Endothelial cell of umbilical vein (primary cell): Measurements from ENCODE around the gene RYR2. TPM values are rescaled to one million over a fixed set of nuclear protein-coding genes. Genes with fewer than 3 reads are reported as not detected.

Source experiments
- BruUV-seq: library from RNA; stranded (reverse); fragments of 400-500 nt; replicated peaks from 2 replicates; lab custom pipeline; 2021; lab: Mats Ljungman, UMichigan
- CTCF ChIA-PET: fragments of 300-600, 350-600 bp; sonication (Branson Sonifier 250); formaldehyde crosslinking; loops from one replicate; lab custom pipeline; 2021; ENCODE audit warnings: antibody characterized with exemption, inconsistent platforms; lab: Charles Lee
- POLR2A ChIA-PET: fragments of 300-600, 350-600 bp; sonication (Branson Sonifier 250); formaldehyde crosslinking; loops from one replicate; lab custom pipeline; 2021; ENCODE audit warnings: antibody characterized with exemption, inconsistent platforms; lab: Charles Lee
- DNase-seq: peaks from one replicate; pipeline ENCODE4 v3.0.0-alpha.2; 2011; ENCODE audit warnings: low read depth, low spot score
- FAIRE-seq: peaks from 2 replicates; lab custom pipeline; 2011; peaks lifted over from hg19 to GRCh38; lab: Jason Lieb, UNC
- H2AFZ ChIP-seq: 2 replicates; pipeline ENCODE4 v1.6.0; 2012; ENCODE audit warnings: low read depth, low read length, control low read depth, inconsistent platforms
- H3K27ac ChIP-seq: 2 replicates; pipeline ENCODE4 v1.5.1; 2011; ENCODE audit warnings: low read depth, mild to moderate bottlenecking, control low read depth, low read length, moderate library complexity; ENCODE audit not compliant: insufficient read depth
- H3K27me3 ChIP-seq, 2 experiments: 2 replicates each; pipeline versions ENCODE4 v1.6.0 to v1.6.1; 2011; ENCODE audit warnings: low read length in 2 of 2, mixed read lengths in 1 of 2; ENCODE audit not compliant: control insufficient read depth in 2 of 2, insufficient read depth in 2 of 2
- H3K36me3 ChIP-seq, 2 experiments: 2 replicates in 1 of 2; 3 replicates in 1 of 2; pipeline ENCODE4 v1.5.1; 2011; ENCODE audit warnings: low read length in 2 of 2, mild to moderate bottlenecking in 1 of 2, moderate library complexity in 1 of 2; ENCODE audit not compliant: control insufficient read depth in 2 of 2, insufficient read depth in 2 of 2; ENCODE audit errors: extremely low read depth in 1 of 2
- H3K4me1 ChIP-seq: 3 replicates; pipeline ENCODE4 v1.5.1; 2011; ENCODE audit warnings: mild to moderate bottlenecking, low read length; ENCODE audit not compliant: control insufficient read depth, insufficient read depth; ENCODE audit errors: extremely low read depth
- H3K4me2 ChIP-seq: 2 replicates; pipeline ENCODE4 v1.6.1; 2011; ENCODE audit warnings: low read length, control low read depth, mixed read lengths; ENCODE audit not compliant: insufficient read depth
- H3K4me3 ChIP-seq, 3 experiments: fragments of 200-600 bp in 1 of 3; sonication (generic), shearing (Covaris generic) in 1 of 3; replicated peaks in 1 of 3; 2 replicates each; pipeline ENCODE4 v1.5.1; 2011 to 2016; ENCODE audit warnings: control low read depth in 3 of 3, low read length in 3 of 3, mild to moderate bottlenecking in 2 of 3, inconsistent platforms in 1 of 3, low read depth in 1 of 3, moderate library complexity in 1 of 3; ENCODE audit not compliant: insufficient read depth in 1 of 3
- H3K79me2 ChIP-seq: 2 replicates; pipeline ENCODE4 v1.6.0; 2012; ENCODE audit warnings: low read length, inconsistent platforms; ENCODE audit not compliant: control insufficient read depth, insufficient read depth
- H3K9ac ChIP-seq: replicated peaks from 2 replicates; pipeline ENCODE3; 2011; ENCODE audit warnings: low read length, control low read depth; ENCODE audit not compliant: insufficient read depth; ENCODE audit errors: extremely low read depth
- H3K9me1 ChIP-seq: replicated peaks from 3 replicates; pipeline ENCODE4 v1.6.0; 2011; ENCODE audit warnings: mild to moderate bottlenecking, low read length; ENCODE audit not compliant: control insufficient read depth, insufficient read depth; ENCODE audit errors: extremely low read depth
- H3K9me3 ChIP-seq: replicated peaks from 2 replicates; pipeline ENCODE4 v1.5.1; 2012; ENCODE audit warnings: low read length, inconsistent platforms; ENCODE audit not compliant: control insufficient read depth, insufficient read depth
- H4K20me1 ChIP-seq: replicated peaks from 2 replicates; pipeline ENCODE3; 2011; ENCODE audit warnings: mild to moderate bottlenecking, low read length; ENCODE audit not compliant: control insufficient read depth, insufficient read depth; ENCODE audit errors: extremely low read depth
- EZH2 ChIP-seq: IDR thresholded peaks from 2 replicates; pipeline ENCODE4 v1.6.1; 2012; ENCODE audit warnings: borderline replicate concordance, low read depth, mild to moderate bottlenecking, moderate library complexity, low read length, inconsistent platforms; ENCODE audit not compliant: severe bottlenecking
- FOS ChIP-seq: IDR thresholded peaks from 2 replicates; pipeline ENCODE4 v1.6.1; 2011; ENCODE audit warnings: mild to moderate bottlenecking, low read length, moderate library complexity, borderline replicate concordance; ENCODE audit not compliant: insufficient read depth
- GATA2 ChIP-seq: IDR thresholded peaks from 2 replicates; pipeline ENCODE4 v1.7.0; 2011; ENCODE audit warnings: low read depth, mild to moderate bottlenecking, moderate library complexity, mixed read lengths, low read length; ENCODE audit not compliant: insufficient read length, insufficient read depth
- JUN ChIP-seq: IDR thresholded peaks from 2 replicates; pipeline ENCODE4 v1.6.1; 2011; ENCODE audit warnings: borderline replicate concordance, low read depth; ENCODE audit not compliant: insufficient read length, insufficient read depth
- MYC ChIP-seq: IDR thresholded peaks from one replicate; pipeline ENCODE4 v1.6.1; 2011; ENCODE audit warnings: mild to moderate bottlenecking, low read depth, low read length
- POLR2A ChIP-seq: IDR thresholded peaks from 2 replicates; pipeline ENCODE4 v1.6.1; 2012; ENCODE audit warnings: low read depth, mild to moderate bottlenecking, control low read depth, low read length
- POLR2AphosphoS5 ChIP-seq: IDR thresholded peaks from 2 replicates; pipeline ENCODE4 v1.6.1; 2012; ENCODE audit warnings: low read depth, mild to moderate bottlenecking, control low read depth, low read length, moderate library complexity; ENCODE audit not compliant: insufficient read depth
- dilution Hi-C: fragments of 300-500 bp; cut with MboI; formaldehyde crosslinking; loops from one replicate; pipeline ENCODE4 v1.15.0; 2019; ENCODE audit warnings: low sequenced_read_pairs; ENCODE audit not compliant: extremely low pct_ligation_motif_present
- intact Hi-C: fragments of 100-400 bp; cut with micrococcal nuclease; formaldehyde crosslinking; loops from one replicate; pipeline ENCODE4 v1.10.0; 2022
- polyA plus RNA-seq, 4 experiments: library from polyadenylated mRNA; depleted of rRNA in 3 of 4; stranded (reverse) in 3 of 4; unstranded in 1 of 4; fragments of >200 nt; gene quantifications; 2 replicates each; pipeline versions ENCODE4 v1.2.1 to v1.2.3, GENCODE V29; 2011 to 2012; ENCODE audit warnings: missing spikeins in 1 of 4
- total RNA-seq: library from RNA; stranded (reverse); gene quantifications from 2 replicates; pipeline ENCODE4 v1.2.3, GENCODE V29; 2021
- TF ChIP-seq, protein P1 (sequence below): IDR thresholded peaks from 2 replicates; pipeline ENCODE4 v1.6.1; 2011; ENCODE audit not compliant: insufficient read depth, insufficient read length
- TF ChIP-seq, protein P2 (sequence below), 2 donors: IDR thresholded peaks; 1 replicate in 1 of 2; 2 replicates in 1 of 2; pipeline ENCODE4 v1.5.1; 2011; ENCODE audit warnings: low read length in 2 of 2, mild to moderate bottlenecking in 2 of 2, moderate library complexity in 2 of 2, control low read depth in 1 of 2, inconsistent platforms in 1 of 2, low read depth in 1 of 2; ENCODE audit not compliant: insufficient read depth in 1 of 2; ENCODE audit errors: extremely low read depth in 1 of 2

Gene RYR2
- total and polyA plus RNA-seq, 2 donors (not counting 3 experiments of a cell fraction or from before 2014, with no cell fraction given): not detected

GRCh38 chr1:237303929-237304328 is 261.9 kb downstream of the RYR2 start:
- CTCF ChIA-PET: no interaction called here
- intact Hi-C loops: no loop called here
- POLR2A ChIA-PET: no interaction called here

More at GRCh38 chr1:237303929-237304328, 261.9 kb downstream of the RYR2 start:
- Histone ChIP-seq H3K9me1 (no peaks in the 10 kb centered on the region), H3K27me3 (no peaks in the 10 kb centered on the region), H2AFZ (no peak overlapping the region), H3K4me3 (no peak overlapping the region), H3K9me3 (no peaks in the 10 kb centered on the region), H4K20me1 (no peaks in the 10 kb centered on the region), H3K27ac (no peak overlapping the region), H3K79me2 (no peaks in the 10 kb centered on the region), H3K4me2 (no peak overlapping the region), H3K9ac (no peak overlapping the region), H3K4me1 (no peaks in the 10 kb centered on the region), H3K36me3 (no peaks in the 10 kb centered on the region)
- dilution Hi-C loops: no loop called here
- TF ChIP-seq JUN (no peak), MYC (no peak), EZH2 (no peak), FOS (no peak), GATA2 (no peak), POLR2AphosphoS5 (no peak), POLR2A (no peak)
- TF ChIP-seq, protein P1, sequence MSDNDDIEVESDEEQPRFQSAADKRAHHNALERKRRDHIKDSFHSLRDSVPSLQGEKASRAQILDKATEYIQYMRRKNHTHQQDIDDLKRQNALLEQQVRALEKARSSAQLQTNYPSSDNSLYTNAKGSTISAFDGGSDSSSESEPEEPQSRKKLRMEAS: no peak
- TF ChIP-seq, protein P2, sequence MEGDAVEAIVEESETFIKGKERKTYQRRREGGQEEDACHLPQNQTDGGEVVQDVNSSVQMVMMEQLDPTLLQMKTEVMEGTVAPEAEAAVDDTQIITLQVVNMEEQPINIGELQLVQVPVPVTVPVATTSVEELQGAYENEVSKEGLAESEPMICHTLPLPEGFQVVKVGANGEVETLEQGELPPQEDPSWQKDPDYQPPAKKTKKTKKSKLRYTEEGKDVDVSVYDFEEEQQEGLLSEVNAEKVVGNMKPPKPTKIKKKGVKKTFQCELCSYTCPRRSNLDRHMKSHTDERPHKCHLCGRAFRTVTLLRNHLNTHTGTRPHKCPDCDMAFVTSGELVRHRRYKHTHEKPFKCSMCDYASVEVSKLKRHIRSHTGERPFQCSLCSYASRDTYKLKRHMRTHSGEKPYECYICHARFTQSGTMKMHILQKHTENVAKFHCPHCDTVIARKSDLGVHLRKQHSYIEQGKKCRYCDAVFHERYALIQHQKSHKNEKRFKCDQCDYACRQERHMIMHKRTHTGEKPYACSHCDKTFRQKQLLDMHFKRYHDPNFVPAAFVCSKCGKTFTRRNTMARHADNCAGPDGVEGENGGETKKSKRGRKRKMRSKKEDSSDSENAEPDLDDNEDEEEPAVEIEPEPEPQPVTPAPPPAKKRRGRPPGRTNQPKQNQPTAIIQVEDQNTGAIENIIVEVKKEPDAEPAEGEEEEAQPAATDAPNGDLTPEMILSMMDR (IDR thresholded peaks at IDR 0.05; ENCODE audit: extremely low read depth in 1 of 2, insufficient read depth in 1 of 2, low read depth in 1 of 2, low read length in 2 of 2): no peak
- FAIRE-seq (no peak), DNase-seq (no peak)
- no TSS peak for BruUV-seq
